Gastroesophageal sphincter (tissue), 4 donors: ENCODE results near the gene FHAD1. TPM values are rescaled to one million over a fixed set of nuclear protein-coding genes. Genes with fewer than 3 reads are reported as not detected.

Experiments
- ATAC-seq: fragments of 150-250 bp; one replicate; pipeline ENCODE4 v1.9.1; 2016; ENCODE audit warnings: mild to moderate bottlenecking, moderate library complexity
- H3K27ac ChIP-seq, 4 donors: fragments of 200-600 bp; sonication (generic) in 3 of 4; 1 replicate in 3 of 4; 2 replicates in 1 of 4; pipeline ENCODE4 v1.5.1; 2016 to 2019
- H3K27me3 ChIP-seq: fragments of 200-600 bp; sonication (generic); one replicate; pipeline ENCODE4 v1.5.1; 2019
- H3K36me3 ChIP-seq, 2 donors: fragments of 200-600 bp; sonication (generic); one replicate each; pipeline ENCODE4 v1.5.1; 2019; ENCODE audit warnings: control low read depth in 1 of 2
- H3K4me1 ChIP-seq, 3 donors: fragments of 200-600 bp; sonication (generic); 1 replicate in 2 of 3; 2 replicates in 1 of 3; pipeline ENCODE4 v1.5.1; 2016 to 2019; ENCODE audit warnings: control low read depth in 2 of 3
- H3K4me3 ChIP-seq, 2 donors: fragments of 200-600 bp; sonication (generic); one replicate each; pipeline ENCODE4 v1.5.1; 2019; ENCODE audit warnings: mild to moderate bottlenecking in 1 of 2, moderate library complexity in 1 of 2
- H3K9me3 ChIP-seq, 3 donors: fragments of 200-600 bp; sonication (generic); one replicate each; pipeline ENCODE4 v1.5.1; 2017 to 2019; ENCODE audit warnings: control low read depth in 2 of 3
- CTCF ChIP-seq, 4 experiments: fragments of 200-600 bp in 2 of 4; fragments of 450-650 bp in 2 of 4; sonication (generic) in 1 of 4; IDR thresholded peaks; one replicate each; pipeline ENCODE4 v1.5.1; 2017 to 2019; ENCODE audit warnings: antibody characterized with exemption in 4 of 4, mild to moderate bottlenecking in 2 of 4, moderate library complexity in 2 of 4
- EP300 ChIP-seq: sonication (generic); formaldehyde crosslinking; IDR thresholded peaks from one replicate; pipeline ENCODE4 v1.6.1; 2017; ENCODE audit warnings: antibody characterized with exemption, mild to moderate bottlenecking
- POLR2A ChIP-seq, 2 donors: fragments of 450-650 bp; IDR thresholded peaks; one replicate each; pipeline ENCODE4 v1.6.1; 2017; ENCODE audit warnings: antibody characterized with exemption in 2 of 2, mild to moderate bottlenecking in 2 of 2, moderate library complexity in 1 of 2
- POLR2AphosphoS5 ChIP-seq: sonication (generic); formaldehyde crosslinking; IDR thresholded peaks from one replicate; pipeline ENCODE4 v1.6.1; 2017; ENCODE audit warnings: antibody characterized with exemption
- WGBS, 2 donors: methylation state at CpG; one replicate each; pipeline ENCODE4 v1.1.5; 2018; ENCODE audit warnings: low coverage in 1 of 2; 5-methylcytosine and 5-hydroxymethylcytosine counted together
- total RNA-seq, 4 donors: library from RNA; depleted of rRNA; stranded (reverse); fragments of >200 nt; gene quantifications; one replicate each; pipeline ENCODE4 v1.1.0, GENCODE V29; 2016

The FHAD1 gene
- total RNA-seq, 4 donors from 2014 or later = 1.1 TPM; not detected in 3

GRCh38 chr1:15331180-15331579 lies 84.2 kb downstream of the FHAD1 start:
- no peaks in the 10 kb centered on the region for H3K36me3 ChIP-seq
- no peaks in the 10 kb centered on the region for H3K9me3 ChIP-seq
- 96 to 100% methylated on average over 5 of the region's 5 CpGs for WGBS, 2 donors
- no peak overlapping the region for H3K27ac ChIP-seq
- peaks cover 0 to 21% (median 15%) of the 10 kb centered on the region in 3 donors for H3K4me1 ChIP-seq
- H3K27me3 ChIP-seq = no peaks in the 10 kb centered on the region
- ATAC-seq = no peak
- no peak overlapping the region for H3K4me3 ChIP-seq
- TF ChIP-seq CTCF (IDR thresholded peaks at IDR 0.05) = no peak
- no peak for TF ChIP-seq EP300
- TF ChIP-seq POLR2AphosphoS5 = no peak
- TF ChIP-seq POLR2A (IDR thresholded peaks at IDR 0.05) = no peak

GRCh38 chr1:15331734-15332133 lies 84.7 kb downstream of the FHAD1 start:
- no peak for ATAC-seq

GRCh38 chr1:15332525-15332924 lies 85.5 kb downstream of the FHAD1 start:
- ATAC-seq = no peak
- Histone ChIP-seq H3K4me1 (peaks cover 0 to 35% (median 24%) of the 10 kb centered on the region in 3 donors), H3K27me3 (no peaks in the 10 kb centered on the region), H3K36me3 (no peaks in the 10 kb centered on the region), H3K27ac (no peak overlapping the region), H3K9me3 (no peaks in the 10 kb centered on the region), H3K4me3 (no peak overlapping the region)
- no peak for TF ChIP-seq EP300
- no peak for TF ChIP-seq CTCF (IDR thresholded peaks at IDR 0.05)
- TF ChIP-seq POLR2AphosphoS5 = no peak
- no peak for TF ChIP-seq POLR2A (IDR thresholded peaks at IDR 0.05)
- WGBS, 2 donors = 43 to 76% methylated on average over 1 to 4 of the region's 4 CpGs

More at GRCh38 chr1:15331734-15332133, 84.7 kb downstream of the FHAD1 start:
- H3K9me3 ChIP-seq = no peaks in the 10 kb centered on the region
- TF ChIP-seq POLR2A (IDR thresholded peaks at IDR 0.05) (no peak), POLR2AphosphoS5 (no peak), CTCF (IDR thresholded peaks at IDR 0.05) (no peak), EP300 (no peak)
- no peak overlapping the region for H3K4me3 ChIP-seq
- 90 to 93% methylated on average over 2 of the region's 2 CpGs for WGBS, 2 donors
- H3K4me1 ChIP-seq = peaks cover 0 to 27% (median 16%) of the 10 kb centered on the region in 3 donors
- H3K27me3 ChIP-seq = no peaks in the 10 kb centered on the region
- no peaks in the 10 kb centered on the region for H3K36me3 ChIP-seq
- H3K27ac ChIP-seq = no peak overlapping the region

- Histone ChIP-seq H3K4me1 (peaks cover 0 to 38% (median 28%) of the 10 kb centered on the region in 3 donors), H3K27me3 (no peaks in the 10 kb centered on the region), H3K9me3 (no peaks in the 10 kb centered on the region), H3K4me3 (no peak overlapping the region), H3K36me3 (no peaks in the 10 kb centered on the region), H3K27ac (no peak overlapping the region)
- ATAC-seq = no peak
- TF ChIP-seq POLR2A (IDR thresholded peaks at IDR 0.05) (no peak), EP300 (no peak), POLR2AphosphoS5 (no peak), CTCF (IDR thresholded peaks at IDR 0.05) (no peak)
- WGBS, 2 donors = 74 to 91% methylated on average over 3 to 9 of the region's 11 CpGs
Measured at GRCh38 chr1:15332952-15333715, 86.1 kb downstream of the FHAD1 start.

- Histone ChIP-seq H3K27ac (no peak overlapping the region), H3K9me3 (no peaks in the 10 kb centered on the region), H3K4me3 (no peak overlapping the region), H3K27me3 (no peaks in the 10 kb centered on the region), H3K36me3 (no peaks in the 10 kb centered on the region), H3K4me1 (peaks cover 0 to 30% (median 14%) of the 10 kb centered on the region in 3 donors)
- ATAC-seq = no peak
- WGBS, 2 donors = 90 to 100% methylated on average over 1 to 6 of the region's 10 CpGs
- TF ChIP-seq EP300 (no peak), CTCF (IDR thresholded peaks at IDR 0.05) (no peak), POLR2A (IDR thresholded peaks at IDR 0.05) (no peak), POLR2AphosphoS5 (no peak)
Measured at GRCh38 chr1:15334995-15335394, 88.0 kb downstream of the FHAD1 start.
